Kidney tubule cell (primary cell): ENCODE data around the gene MON1B.
"Not testable (repeated sequence)": the region's sequence is repeated elsewhere in the genome, so short reads cannot be mapped to it uniquely, and the experiment has no call there.

Experiments
- DNase-seq: peaks from one replicate; pipeline ENCODE4 v3.0.0-alpha.2; 2018; ENCODE audit warnings: low spot score

MON1B gene

GRCh38 chr16:77197747-77198146 is 6.8 kb downstream of the MON1B start:
- no peak for DNase-seq

GRCh38 chr16:77199211-77199610 is 8.2 kb downstream of the MON1B start, which contains the start of gene SYCE1L:
Gene SYCE1L (plus strand): TSS chr16:77199408. CDS start chr16:77199452, 44 bp downstream.
- no peak for DNase-seq

GRCh38 chr16:77206533-77206932 is 15.5 kb downstream of the MON1B start:
- no peak for DNase-seq

- DNase-seq, result no peak
Observed at GRCh38 chr16:77207030-77207429, 16.0 kb downstream of the MON1B start.

GRCh38 chr16:77208382-77208781 is 17.4 kb downstream of the MON1B start:
- DNase-seq, result no peak

- DNase-seq, result peak; percentile 77
Observed at GRCh38 chr16:77211880-77212740, 21.1 kb downstream of the MON1B start.

GRCh38 chr16:77212741-77213541 is 22.0 kb downstream of the MON1B start:
- peak; percentile 61 for DNase-seq

- DNase-seq, result peak; percentile 97
Observed at GRCh38 chr16:77213542-77214106, 22.6 kb downstream of the MON1B start.

- peak; percentile 20 for DNase-seq
Observed at GRCh38 chr16:77214411-77215138, 23.6 kb downstream of the MON1B start.

- peak; percentile 23 for DNase-seq
Observed at GRCh38 chr16:77219437-77219836, 28.4 kb downstream of the MON1B start.

GRCh38 chr16:77220427-77220826 is 29.4 kb downstream of the MON1B start:
- no peak for DNase-seq

GRCh38 chr16:77221482-77221881 is 30.5 kb downstream of the MON1B start:
- DNase-seq, result no peak

- DNase-seq, result no peak
Observed at GRCh38 chr16:77223184-77223583, 32.2 kb downstream of the MON1B start.

- DNase-seq, result no peak
Observed at GRCh38 chr16:77225182-77225581, 34.2 kb downstream of the MON1B start.

GRCh38 chr16:77227745-77228144 is 36.8 kb downstream of the MON1B start:
- peak; percentile 16 for DNase-seq

GRCh38 chr16:77231047-77231446 is 40.1 kb downstream of the MON1B start:
- DNase-seq, result no peak

- DNase-seq, result no peak
Observed at GRCh38 chr16:77233799-77234519, 43.0 kb downstream of the MON1B start.

- peak; percentile 62 for DNase-seq
Observed at GRCh38 chr16:77234611-77235010, 43.6 kb downstream of the MON1B start.

GRCh38 chr16:77236063-77236511 is 45.1 kb downstream of the MON1B start:
- DNase-seq, result peak; percentile 84

GRCh38 chr16:77238593-77238992 is 47.6 kb downstream of the MON1B start:
- no peak for DNase-seq

- DNase-seq, result not testable (repeated sequence)
Observed at GRCh38 chr16:77242471-77242870, 51.5 kb downstream of the MON1B start.
